ENCODE measurements around the gene SHISA5. TPM values are rescaled to one million over a fixed set of nuclear protein-coding genes. Genes with fewer than 3 reads are reported as not detected.

Gene SHISA5
- total RNA-seq, 1 donor from 2014 or later: 218 TPM

DNA sequence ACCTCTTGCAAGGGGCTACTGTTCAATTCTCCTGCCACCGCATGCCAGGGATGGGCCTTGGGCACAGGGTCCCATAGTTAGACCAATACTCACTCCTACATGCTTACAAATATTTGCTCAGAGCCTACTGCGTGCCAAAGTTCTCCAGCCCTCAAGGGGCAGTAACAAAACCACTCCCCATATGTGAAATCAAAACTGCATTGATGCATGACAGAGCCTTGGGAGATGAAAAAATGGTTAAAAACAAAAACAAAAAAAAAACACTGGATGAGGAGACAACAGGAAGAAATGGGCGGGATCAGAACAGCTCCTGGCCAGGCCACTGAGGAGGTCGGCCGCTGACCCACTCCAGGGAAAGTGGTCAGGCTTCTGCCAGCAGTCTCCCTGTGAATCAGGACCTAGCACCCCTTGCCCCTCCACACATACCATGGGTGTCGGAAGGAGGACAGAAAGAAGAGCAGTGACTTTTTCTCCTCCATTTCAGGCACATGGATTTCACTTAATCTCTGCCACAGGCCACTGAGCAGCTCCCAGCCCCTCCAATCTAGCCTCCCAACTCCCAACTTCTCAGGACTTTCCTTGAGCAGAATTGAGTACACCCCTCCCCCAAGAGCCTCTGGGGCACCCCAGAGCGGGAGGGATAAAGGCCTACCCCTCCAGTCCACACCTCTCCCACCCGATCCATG lies 76.9 kb downstream of the SHISA5 start:
- H3K4me1 ChIP-seq: peaks cover 18 to 47% of the 10 kb centered on the region in 2 donors
- no peak for DNase-seq (ENCODE audit: low spot score in 2 of 2)
- intact Hi-C loops (cut with DNase I): no loop called here
- TF ChIP-seq, protein P1, sequence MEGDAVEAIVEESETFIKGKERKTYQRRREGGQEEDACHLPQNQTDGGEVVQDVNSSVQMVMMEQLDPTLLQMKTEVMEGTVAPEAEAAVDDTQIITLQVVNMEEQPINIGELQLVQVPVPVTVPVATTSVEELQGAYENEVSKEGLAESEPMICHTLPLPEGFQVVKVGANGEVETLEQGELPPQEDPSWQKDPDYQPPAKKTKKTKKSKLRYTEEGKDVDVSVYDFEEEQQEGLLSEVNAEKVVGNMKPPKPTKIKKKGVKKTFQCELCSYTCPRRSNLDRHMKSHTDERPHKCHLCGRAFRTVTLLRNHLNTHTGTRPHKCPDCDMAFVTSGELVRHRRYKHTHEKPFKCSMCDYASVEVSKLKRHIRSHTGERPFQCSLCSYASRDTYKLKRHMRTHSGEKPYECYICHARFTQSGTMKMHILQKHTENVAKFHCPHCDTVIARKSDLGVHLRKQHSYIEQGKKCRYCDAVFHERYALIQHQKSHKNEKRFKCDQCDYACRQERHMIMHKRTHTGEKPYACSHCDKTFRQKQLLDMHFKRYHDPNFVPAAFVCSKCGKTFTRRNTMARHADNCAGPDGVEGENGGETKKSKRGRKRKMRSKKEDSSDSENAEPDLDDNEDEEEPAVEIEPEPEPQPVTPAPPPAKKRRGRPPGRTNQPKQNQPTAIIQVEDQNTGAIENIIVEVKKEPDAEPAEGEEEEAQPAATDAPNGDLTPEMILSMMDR (IDR thresholded peaks at IDR 0.05): no peak
- peak overlapping the region; percentile 95 to 98 for H3K27ac ChIP-seq
- H3K27me3 ChIP-seq: no peaks in the 10 kb centered on the region
- H3K4me3 ChIP-seq: peak overlapping the region; percentile 79 to 94
- H3K36me3 ChIP-seq: peaks cover 7 to 21% of the 10 kb centered on the region in 2 donors
- H3K9me3 ChIP-seq: no peaks in the 10 kb centered on the region

DNA sequence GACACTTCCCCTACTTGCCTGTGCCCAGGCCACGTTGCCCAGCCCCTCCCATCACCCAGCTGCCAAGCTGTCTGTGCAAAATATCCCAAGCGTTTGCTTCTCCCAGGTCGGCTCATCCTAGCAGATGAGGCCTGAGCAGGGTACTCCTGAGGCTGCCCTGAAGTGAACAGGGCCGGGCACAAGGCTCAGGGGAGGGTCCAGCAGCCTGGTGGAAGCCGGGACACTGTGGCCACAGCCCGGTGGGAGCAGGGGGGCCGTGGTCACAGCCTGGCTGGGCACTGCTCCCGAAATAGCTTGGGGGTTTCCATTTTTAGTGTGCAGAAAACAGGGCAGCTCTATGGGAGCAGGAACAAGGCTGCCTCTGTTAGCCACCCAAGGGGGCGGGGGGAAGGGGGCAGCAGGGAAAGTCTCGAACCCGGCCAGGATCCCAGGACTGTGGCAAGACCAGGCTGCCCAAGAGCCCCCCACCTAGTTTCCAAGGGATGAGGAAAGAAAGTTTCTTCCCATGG lies 77.5 kb downstream of the SHISA5 start:
- Histone ChIP-seq H3K27me3 (no peaks in the 10 kb centered on the region), H3K36me3 (peaks cover 7 to 23% of the 10 kb centered on the region in 2 donors), H3K4me3 (peak overlapping the region; percentile 79 to 94), H3K9me3 (no peaks in the 10 kb centered on the region), H3K4me1 (peaks cover 18 to 47% of the 10 kb centered on the region in 2 donors), H3K27ac (peak overlapping the region; percentile 95 to 98)
- intact Hi-C loops (cut with DNase I): no loop called here
- no peak for DNase-seq (ENCODE audit: low spot score in 2 of 2)
- TF ChIP-seq, protein P1 (IDR thresholded peaks at IDR 0.05): no peak

DNA sequence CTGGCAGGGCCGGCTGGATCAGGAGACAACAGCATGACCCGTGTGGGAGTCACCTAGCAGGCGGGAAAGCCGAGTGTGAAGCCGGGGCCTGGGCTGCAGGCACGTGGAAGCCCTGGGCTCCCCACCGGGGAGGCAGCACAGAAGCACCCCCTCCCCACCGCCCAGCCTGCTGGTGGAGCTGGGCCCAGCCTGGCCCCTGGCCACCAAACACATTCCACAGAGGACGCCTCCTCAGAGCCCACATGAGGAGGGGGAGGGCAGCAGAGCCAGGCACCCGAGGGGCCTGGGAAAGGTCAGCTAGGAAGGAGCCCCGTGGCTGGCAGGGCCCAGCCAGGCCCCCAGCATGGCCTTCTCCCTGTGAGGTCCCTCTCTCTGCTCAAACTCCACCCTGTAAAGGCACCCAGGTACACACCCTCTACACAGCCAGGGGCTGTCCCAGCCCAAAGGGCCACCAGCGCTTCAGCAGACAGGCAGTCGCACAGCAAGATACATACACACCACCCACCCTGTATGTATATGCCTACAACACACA lies 78.6 kb downstream of the SHISA5 start:
- Histone ChIP-seq H3K27me3 (no peaks in the 10 kb centered on the region), H3K36me3 (peaks cover 15 to 33% of the 10 kb centered on the region in 2 donors), H3K9me3 (no peaks in the 10 kb centered on the region), H3K4me3 (peak overlapping the region in 1 of 2 donors; percentile 79), H3K27ac (peak overlapping the region; percentile 95 to 98), H3K4me1 (peaks cover 18 to 43% of the 10 kb centered on the region in 2 donors)
- TF ChIP-seq, protein P1 (IDR thresholded peaks at IDR 0.05): no peak
- DNase-seq (ENCODE audit: low spot score in 2 of 2): no peak
- intact Hi-C loops (cut with DNase I): no loop called here

DNA sequence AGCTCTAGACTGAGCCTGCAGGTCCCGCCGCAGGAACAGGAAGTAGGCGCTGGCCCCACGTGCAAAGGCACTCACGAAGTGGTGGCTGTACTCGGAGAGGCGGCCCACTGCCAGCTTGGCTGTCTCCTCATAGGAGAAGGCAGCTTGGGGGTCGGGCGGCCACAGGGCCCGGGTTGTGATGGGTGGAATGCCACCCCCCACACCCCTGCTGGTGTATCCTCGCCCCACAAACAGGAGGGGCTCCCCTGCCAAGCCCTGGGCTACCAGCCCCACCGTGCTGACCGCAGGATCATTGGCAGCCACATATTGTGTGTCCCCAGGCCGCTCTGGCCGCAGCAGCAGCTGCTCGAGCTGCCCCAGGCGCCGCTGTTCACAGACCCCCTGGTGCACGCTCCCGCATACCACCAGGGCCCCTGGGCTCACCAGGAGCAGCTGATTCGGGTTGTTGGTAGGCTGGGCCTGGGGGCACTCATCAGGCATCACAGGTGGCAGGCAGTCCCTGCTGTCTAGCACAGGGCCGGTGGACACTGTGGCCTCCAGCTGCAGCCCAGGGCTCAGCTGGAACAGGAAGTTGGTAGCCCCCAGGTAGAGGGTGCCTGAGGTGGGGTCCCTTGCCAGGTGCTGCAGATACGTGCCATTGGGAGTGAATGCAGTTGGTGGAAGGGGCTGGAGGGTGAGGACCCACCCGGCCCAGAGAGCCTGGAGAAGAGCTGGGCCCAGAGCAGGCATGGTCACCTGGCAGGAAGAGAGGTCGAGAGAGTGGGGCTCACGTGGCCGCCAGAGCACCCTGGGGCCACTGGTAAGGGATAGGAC lies 79.9 kb downstream of the SHISA5 start:
- no peak overlapping the region for H3K4me3 ChIP-seq
- peak overlapping the region; percentile 95 to 98 for H3K27ac ChIP-seq
- H3K27me3 ChIP-seq: no peaks in the 10 kb centered on the region
- intact Hi-C loops (cut with DNase I): no loop called here
- peaks cover 28 to 45% of the 10 kb centered on the region in 2 donors for H3K36me3 ChIP-seq
- no peak for DNase-seq (ENCODE audit: low spot score in 2 of 2)
- H3K4me1 ChIP-seq: peaks cover 18 to 38% of the 10 kb centered on the region in 2 donors
- H3K9me3 ChIP-seq: no peaks in the 10 kb centered on the region
- TF ChIP-seq, protein P1 (IDR thresholded peaks at IDR 0.05): no peak

DNA sequence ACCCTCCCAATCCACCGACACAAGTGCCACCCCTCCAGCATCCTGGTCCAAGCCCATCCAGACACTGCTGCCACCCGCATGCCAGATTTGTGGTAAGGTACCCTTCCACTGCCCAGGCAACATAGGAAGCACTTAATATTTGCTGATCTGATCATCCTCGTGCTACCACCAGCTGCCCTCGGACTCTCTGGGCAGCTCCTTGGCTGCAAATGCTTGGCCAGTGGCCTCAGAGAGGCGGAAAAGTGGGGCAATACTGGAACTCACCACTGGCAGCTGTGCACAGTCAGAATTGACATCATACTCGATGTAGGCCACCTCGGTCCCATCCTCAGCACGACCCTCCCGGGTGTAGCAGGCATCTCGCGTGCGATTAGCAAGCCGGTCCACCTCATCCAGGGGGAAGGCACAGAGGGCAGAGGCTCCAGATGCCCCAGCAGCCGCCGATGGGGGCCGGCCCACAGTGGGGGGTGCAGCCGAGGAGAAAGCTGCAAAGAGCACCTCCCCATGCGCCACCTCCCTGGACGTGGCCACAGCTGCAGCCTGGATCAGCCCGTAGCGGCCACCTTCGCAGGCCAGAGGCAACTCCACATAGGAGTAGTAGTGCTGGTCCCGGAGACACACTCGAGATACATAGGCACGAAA lies 80.6 kb downstream of the SHISA5 start:
- H3K27me3 ChIP-seq: no peaks in the 10 kb centered on the region
- DNase-seq (ENCODE audit: low spot score in 2 of 2): no peak
- peaks cover 35 to 52% of the 10 kb centered on the region in 2 donors for H3K36me3 ChIP-seq
- peak overlapping the region; percentile 11 to 14 for H3K27ac ChIP-seq
- intact Hi-C loops (cut with DNase I): no loop called here
- TF ChIP-seq, protein P1 (IDR thresholded peaks at IDR 0.05): no peak
- no peaks in the 10 kb centered on the region for H3K9me3 ChIP-seq
- peaks cover 18 to 38% of the 10 kb centered on the region in 2 donors for H3K4me1 ChIP-seq
- no peak overlapping the region for H3K4me3 ChIP-seq
